T47D (cell line): Measurements from ENCODE around the gene FBLN1.
"Not testable (repeated sequence)": the region's sequence is repeated elsewhere in the genome, so short reads cannot be mapped to it uniquely, and the experiment has no call there.

Source experiments
- DNase-seq, 2 experiments: peaks; one replicate each; pipeline versions ENCODE4 v3.0.0 to v3.0.0-alpha.2; 2011 to 2012; ENCODE audit warnings: low read depth in 1 of 2, low spot score in 1 of 2
- JUND ChIP-seq: IDR thresholded peaks from 2 replicates; pipeline ENCODE4 v1.6.1; 2012; ENCODE audit warnings: low read depth
- in situ Hi-C: cut with HindIII; loops from 2 replicates; pipeline ENCODE4 v1.10.0; 2016; ENCODE audit warnings: low sequenced_read_pairs, low pct_unique_long_range_greater_than_20kb

FBLN1 gene

GRCh38 chr22:45482169-45482568 is 20.5 kb upstream of the FBLN1 start:
- in situ Hi-C loops, result no loop called here
- TF ChIP-seq JUND, result no peak
- DNase-seq, result no peak

GRCh38 chr22:45483319-45483718 is 19.4 kb upstream of the FBLN1 start:
- in situ Hi-C loops, result no loop called here
- DNase-seq, result no peak
- no peak for TF ChIP-seq JUND

DNA sequence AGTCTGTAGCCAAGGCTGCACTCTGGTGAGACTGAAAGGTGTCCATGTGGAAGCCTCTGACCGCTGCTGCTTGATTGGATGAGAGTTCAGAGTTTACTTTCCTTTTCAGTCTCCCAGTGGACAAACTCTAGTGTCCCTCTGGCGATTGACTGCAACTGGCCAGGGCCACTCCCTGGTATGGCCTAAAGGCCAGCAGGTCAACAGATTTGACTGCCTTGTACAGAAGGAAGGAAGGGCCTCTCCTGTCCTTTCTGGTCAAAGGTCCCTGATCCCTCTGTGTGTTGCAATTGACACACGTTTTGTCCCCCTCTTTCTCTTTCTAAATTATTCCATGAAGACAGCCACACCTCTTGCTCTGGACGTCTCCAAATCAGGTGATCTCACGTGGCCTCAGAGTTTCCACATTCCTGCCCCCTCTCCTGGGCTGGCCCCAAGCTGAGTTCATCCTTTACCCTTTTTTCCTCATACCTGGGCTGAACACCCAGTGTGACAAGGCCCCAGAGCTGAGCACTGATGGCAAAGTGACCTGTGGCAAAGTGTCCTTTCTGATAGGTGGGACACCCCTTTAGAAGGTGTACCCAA is 18.7 kb upstream of the FBLN1 start:
- DNase-seq, result no peak
- TF ChIP-seq JUND, result no peak
- in situ Hi-C loops, result no loop called here

- no peak for TF ChIP-seq JUND
- no peak for DNase-seq
- in situ Hi-C loops, result no loop called here
Measured at GRCh38 chr22:45484742-45485141, 17.9 kb upstream of the FBLN1 start.

- TF ChIP-seq JUND, result no peak
- in situ Hi-C loops, result no loop called here
- DNase-seq, result no peak
Measured at GRCh38 chr22:45485261-45485660, 17.4 kb upstream of the FBLN1 start.

GRCh38 chr22:45488764-45489370 is 13.8 kb upstream of the FBLN1 start:
- TF ChIP-seq JUND, result no peak
- no peak for DNase-seq
- in situ Hi-C loops, result no loop called here

DNA sequence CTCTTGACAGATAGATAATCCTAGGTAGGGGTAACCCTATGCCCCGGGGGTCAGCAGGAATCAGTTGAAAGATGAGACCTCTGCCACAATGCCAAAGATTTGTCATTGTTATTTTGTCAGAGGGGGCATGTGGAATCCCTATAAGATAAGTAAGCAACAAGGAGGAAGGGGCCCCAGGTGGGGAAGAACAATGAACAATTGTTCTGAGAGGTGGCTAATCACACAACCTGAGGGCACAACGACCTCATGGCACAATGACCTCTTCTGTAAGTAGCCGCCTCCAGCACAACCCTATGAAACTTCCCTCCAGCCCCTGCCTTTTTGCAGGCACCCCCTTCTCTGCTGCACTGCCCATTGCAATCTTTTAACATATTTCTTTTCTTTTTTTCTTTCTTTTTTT is 11.8 kb upstream of the FBLN1 start:
- in situ Hi-C loops, result no loop called here
- no peak for DNase-seq
- no peak for TF ChIP-seq JUND

DNA sequence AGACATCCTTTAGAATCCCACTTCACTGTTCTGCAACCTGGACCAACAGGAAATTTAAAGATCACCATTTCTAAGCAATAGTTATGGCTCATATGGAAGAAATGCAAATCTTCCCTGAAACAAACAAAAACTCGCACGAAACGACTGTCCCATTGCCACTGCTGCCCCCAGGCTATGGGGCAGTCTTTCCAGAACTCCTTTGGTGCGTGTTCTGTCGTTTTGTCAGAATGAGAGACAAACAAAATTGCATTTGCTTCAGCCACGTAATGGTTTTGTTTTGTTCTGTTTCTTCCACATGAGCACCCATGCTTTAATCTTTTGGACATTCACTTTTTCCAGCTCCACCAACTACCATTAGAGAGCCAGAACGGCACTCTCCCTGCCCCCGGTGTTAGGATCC is 10.8 kb upstream of the FBLN1 start:
- in situ Hi-C loops, result no loop called here
- DNase-seq, result no peak
- no peak for TF ChIP-seq JUND

DNA sequence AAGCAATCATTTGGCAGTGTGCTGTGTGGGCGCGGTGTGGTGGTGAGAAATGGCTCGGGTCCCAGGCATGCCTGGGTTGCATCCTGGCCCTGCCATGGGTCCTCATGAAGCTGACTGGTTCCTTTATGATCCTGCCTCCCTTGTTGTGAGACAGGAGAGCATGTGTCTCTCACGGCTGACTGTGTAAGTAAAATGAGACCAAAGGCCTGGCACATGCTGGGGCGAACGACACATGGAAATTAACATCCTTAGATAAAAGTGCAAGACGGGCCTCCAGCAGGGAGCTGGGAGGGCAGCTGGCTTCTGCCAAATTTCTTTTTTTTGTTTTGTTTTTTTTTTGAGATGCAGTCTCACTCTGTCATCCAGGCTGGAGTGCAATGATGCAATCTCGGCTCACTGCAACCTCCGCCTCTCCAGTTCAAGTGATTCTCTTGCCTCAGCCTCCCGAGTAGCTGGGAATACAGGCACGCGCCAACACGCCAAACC is 9.4 kb upstream of the FBLN1 start:
- in situ Hi-C loops, result no loop called here
- TF ChIP-seq JUND, result no peak
- DNase-seq, result no peak

GRCh38 chr22:45494306-45494705 is 8.4 kb upstream of the FBLN1 start:
- DNase-seq, in situ Hi-C loops: not testable (repeated sequence)

- DNase-seq, in situ Hi-C loops: not testable (repeated sequence)
Measured at GRCh38 chr22:45495616-45496015, 7.1 kb upstream of the FBLN1 start.

- no peak for TF ChIP-seq JUND
- no peak for DNase-seq
Measured at GRCh38 chr22:45496451-45496941, 6.2 kb upstream of the FBLN1 start.

GRCh38 chr22:45497351-45498145 is 5.1 kb upstream of the FBLN1 start:
- in situ Hi-C loops, result no loop called here
- no peak for DNase-seq

More at GRCh38 chr22:45496451-45496941, 6.2 kb upstream of the FBLN1 start:
- in situ Hi-C loops, result no loop called here

More at GRCh38 chr22:45497351-45498145, 5.1 kb upstream of the FBLN1 start:
- no peak for TF ChIP-seq JUND
